HG03342 (cell line): ENCODE data around the gene C9orf152.

Experiments
- ATAC-seq: cut with Tn5 transposase; IDR thresholded peaks from one replicate; pipeline ENCODE4 v1.9.1; 2021; ENCODE audit warnings: mild to moderate bottlenecking, moderate library complexity; ENCODE audit not compliant: unreplicated experiment

Gene C9orf152

GRCh38 chr9:110183208-110184145 is 24.5 kb downstream of the C9orf152 start:
- peak; percentile 88 for ATAC-seq

GRCh38 chr9:110180511-110181434 is 27.2 kb downstream of the C9orf152 start:
- no peak for ATAC-seq

GRCh38 chr9:110179734-110180133 is 28.2 kb downstream of the C9orf152 start:
- ATAC-seq, result no peak

GRCh38 chr9:110178281-110178680 is 29.7 kb downstream of the C9orf152 start:
- no peak for ATAC-seq

GRCh38 chr9:110175275-110175968 is 32.5 kb downstream of the C9orf152 start:
- no peak for ATAC-seq

GRCh38 chr9:110173322-110173642 is 34.7 kb downstream of the C9orf152 start:
- no peak for ATAC-seq

- no peak for ATAC-seq
These were observed 37.4 kb downstream of the C9orf152 start for GRCh38 chr9:110170357-110171257.

GRCh38 chr9:110168486-110168885 is 39.5 kb downstream of the C9orf152 start:
- no peak for ATAC-seq

- no peak for ATAC-seq
These were observed 46.0 kb downstream of the C9orf152 start for GRCh38 chr9:110161940-110162339.

- ATAC-seq, result no peak
These were observed 47.3 kb downstream of the C9orf152 start for GRCh38 chr9:110160685-110161084.

GRCh38 chr9:110160123-110160522 is 47.8 kb downstream of the C9orf152 start:
- no peak for ATAC-seq

- ATAC-seq, result no peak
These were observed 49.9 kb downstream of the C9orf152 start for GRCh38 chr9:110157823-110158664.

- ATAC-seq, result peak; percentile 79
These were observed 51.1 kb downstream of the C9orf152 start for GRCh38 chr9:110156902-110157301.

GRCh38 chr9:110156416-110156815 is 51.5 kb downstream of the C9orf152 start:
- no peak for ATAC-seq

- ATAC-seq, result no peak
These were observed 52.2 kb downstream of the C9orf152 start for GRCh38 chr9:110155751-110156150.

GRCh38 chr9:110153431-110153830 is 54.5 kb downstream of the C9orf152 start:
- no peak for ATAC-seq

- ATAC-seq, result no peak
These were observed 55.1 kb downstream of the C9orf152 start for GRCh38 chr9:110152704-110153374.
